HCT116 (cell line): ENCODE results near the gene COL3A1.

Experiments used
- EGR1 ChIP-seq: IDR thresholded peaks from 2 replicates; pipeline ENCODE4 v1.6.1; 2012; ENCODE audit warnings: low read depth
- ELF1 ChIP-seq: IDR thresholded peaks from 2 replicates; pipeline ENCODE4 v1.6.1; 2012; ENCODE audit warnings: low read depth, borderline replicate concordance
- EZH2phosphoT487 ChIP-seq: fragments of 200-600 bp; IDR thresholded peaks from 2 replicates; pipeline ENCODE4 v1.6.1; 2018; ENCODE audit warnings: antibody characterized with exemption, borderline replicate concordance
- POLR2A ChIP-seq: IDR thresholded peaks from 2 replicates; pipeline ENCODE4 v1.7.0; 2011; ENCODE audit warnings: borderline replicate concordance; ENCODE audit not compliant: insufficient read depth, insufficient read length; ENCODE audit errors: extremely low read depth
- POLR2AphosphoS5 ChIP-seq: IDR thresholded peaks from 2 replicates; pipeline ENCODE4 v1.6.1; 2011; ENCODE audit warnings: mild to moderate bottlenecking, low read depth, low read length, moderate library complexity
- TF ChIP-seq, protein P1 (sequence below), 3 experiments: fragments of 200-600 bp in 1 of 3; sonication (generic) in 1 of 3; IDR thresholded peaks in 2 of 3; conservative IDR thresholded peaks in 1 of 3; 2 replicates each; pipeline ENCODE4 v1.5.1; 2012 to 2017; ENCODE audit warnings: low read depth in 2 of 3, low read length in 2 of 3, antibody characterized with exemption in 1 of 3, borderline replicate concordance in 1 of 3, control low read depth in 1 of 3, mild to moderate bottlenecking in 1 of 3, mixed read lengths in 1 of 3, mixed run types in 1 of 3, moderate library complexity in 1 of 3; ENCODE audit not compliant: insufficient read depth in 1 of 3
- TF ChIP-seq, protein P2 (sequence below): IDR thresholded peaks from 2 replicates; pipeline ENCODE4 v1.6.1; 2012
- TF ChIP-seq, protein P3 (sequence below): IDR thresholded peaks from 2 replicates; pipeline ENCODE4 v1.6.1; 2012; ENCODE audit warnings: low read depth

DNA sequence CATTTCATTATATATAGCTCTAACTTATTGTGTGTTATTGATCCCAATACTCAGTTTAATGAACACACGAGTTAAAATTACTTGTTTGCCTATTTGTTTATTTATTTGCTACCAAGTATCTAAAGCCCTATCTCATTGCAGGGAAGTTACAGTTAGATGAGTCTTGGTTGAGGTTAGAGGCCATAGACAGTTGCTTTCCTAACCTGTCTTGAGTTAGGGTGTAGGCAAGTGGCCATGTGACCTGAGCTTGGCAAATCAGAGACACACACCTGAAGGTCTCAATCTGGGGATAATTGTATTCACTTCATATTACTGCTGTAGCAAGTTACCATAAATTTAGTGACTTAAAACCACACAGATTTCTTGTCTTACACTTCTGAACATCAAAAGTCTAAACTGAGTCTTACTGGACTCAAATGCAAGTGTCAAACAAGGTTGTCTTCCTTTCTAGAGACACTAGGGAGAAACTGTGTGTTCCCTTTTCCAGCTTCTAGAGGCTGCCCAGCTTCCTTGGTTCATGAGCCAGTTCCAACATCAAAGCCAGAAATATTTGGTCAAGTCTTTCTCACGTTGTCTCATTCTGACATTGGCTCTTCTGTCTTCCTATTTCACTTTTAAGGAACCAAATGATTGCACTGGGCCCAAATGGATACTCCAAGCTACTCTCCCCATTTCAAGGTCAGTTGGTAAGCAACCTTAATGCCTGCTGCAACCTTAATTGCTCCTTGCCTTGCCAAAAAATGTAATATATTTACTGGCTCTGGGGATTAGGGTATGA lies 39.7 kb downstream of the COL3A1 start:
- TF ChIP-seq ELF1 (no peak), POLR2A (no peak), EGR1 (no peak), EZH2phosphoT487 (no peak), POLR2AphosphoS5 (no peak)
- TF ChIP-seq, protein P1, sequence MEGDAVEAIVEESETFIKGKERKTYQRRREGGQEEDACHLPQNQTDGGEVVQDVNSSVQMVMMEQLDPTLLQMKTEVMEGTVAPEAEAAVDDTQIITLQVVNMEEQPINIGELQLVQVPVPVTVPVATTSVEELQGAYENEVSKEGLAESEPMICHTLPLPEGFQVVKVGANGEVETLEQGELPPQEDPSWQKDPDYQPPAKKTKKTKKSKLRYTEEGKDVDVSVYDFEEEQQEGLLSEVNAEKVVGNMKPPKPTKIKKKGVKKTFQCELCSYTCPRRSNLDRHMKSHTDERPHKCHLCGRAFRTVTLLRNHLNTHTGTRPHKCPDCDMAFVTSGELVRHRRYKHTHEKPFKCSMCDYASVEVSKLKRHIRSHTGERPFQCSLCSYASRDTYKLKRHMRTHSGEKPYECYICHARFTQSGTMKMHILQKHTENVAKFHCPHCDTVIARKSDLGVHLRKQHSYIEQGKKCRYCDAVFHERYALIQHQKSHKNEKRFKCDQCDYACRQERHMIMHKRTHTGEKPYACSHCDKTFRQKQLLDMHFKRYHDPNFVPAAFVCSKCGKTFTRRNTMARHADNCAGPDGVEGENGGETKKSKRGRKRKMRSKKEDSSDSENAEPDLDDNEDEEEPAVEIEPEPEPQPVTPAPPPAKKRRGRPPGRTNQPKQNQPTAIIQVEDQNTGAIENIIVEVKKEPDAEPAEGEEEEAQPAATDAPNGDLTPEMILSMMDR (IDR thresholded peaks at IDR 0.05 in 2 of 3, conservative IDR thresholded peaks at IDR 0.05 in 1 of 3; ENCODE audit: borderline replicate concordance in 1 of 3, insufficient read depth in 1 of 3, low read depth in 2 of 3, low read length in 2 of 3), result no peak
- TF ChIP-seq, protein P2, sequence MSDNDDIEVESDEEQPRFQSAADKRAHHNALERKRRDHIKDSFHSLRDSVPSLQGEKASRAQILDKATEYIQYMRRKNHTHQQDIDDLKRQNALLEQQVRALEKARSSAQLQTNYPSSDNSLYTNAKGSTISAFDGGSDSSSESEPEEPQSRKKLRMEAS, result no peak
- TF ChIP-seq, protein P3, sequence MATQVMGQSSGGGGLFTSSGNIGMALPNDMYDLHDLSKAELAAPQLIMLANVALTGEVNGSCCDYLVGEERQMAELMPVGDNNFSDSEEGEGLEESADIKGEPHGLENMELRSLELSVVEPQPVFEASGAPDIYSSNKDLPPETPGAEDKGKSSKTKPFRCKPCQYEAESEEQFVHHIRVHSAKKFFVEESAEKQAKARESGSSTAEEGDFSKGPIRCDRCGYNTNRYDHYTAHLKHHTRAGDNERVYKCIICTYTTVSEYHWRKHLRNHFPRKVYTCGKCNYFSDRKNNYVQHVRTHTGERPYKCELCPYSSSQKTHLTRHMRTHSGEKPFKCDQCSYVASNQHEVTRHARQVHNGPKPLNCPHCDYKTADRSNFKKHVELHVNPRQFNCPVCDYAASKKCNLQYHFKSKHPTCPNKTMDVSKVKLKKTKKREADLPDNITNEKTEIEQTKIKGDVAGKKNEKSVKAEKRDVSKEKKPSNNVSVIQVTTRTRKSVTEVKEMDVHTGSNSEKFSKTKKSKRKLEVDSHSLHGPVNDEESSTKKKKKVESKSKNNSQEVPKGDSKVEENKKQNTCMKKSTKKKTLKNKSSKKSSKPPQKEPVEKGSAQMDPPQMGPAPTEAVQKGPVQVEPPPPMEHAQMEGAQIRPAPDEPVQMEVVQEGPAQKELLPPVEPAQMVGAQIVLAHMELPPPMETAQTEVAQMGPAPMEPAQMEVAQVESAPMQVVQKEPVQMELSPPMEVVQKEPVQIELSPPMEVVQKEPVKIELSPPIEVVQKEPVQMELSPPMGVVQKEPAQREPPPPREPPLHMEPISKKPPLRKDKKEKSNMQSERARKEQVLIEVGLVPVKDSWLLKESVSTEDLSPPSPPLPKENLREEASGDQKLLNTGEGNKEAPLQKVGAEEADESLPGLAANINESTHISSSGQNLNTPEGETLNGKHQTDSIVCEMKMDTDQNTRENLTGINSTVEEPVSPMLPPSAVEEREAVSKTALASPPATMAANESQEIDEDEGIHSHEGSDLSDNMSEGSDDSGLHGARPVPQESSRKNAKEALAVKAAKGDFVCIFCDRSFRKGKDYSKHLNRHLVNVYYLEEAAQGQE, result no peak
